GM10266 (cell line): ENCODE data around the gene GABPA.
"Not testable (repeated sequence)": the region's sequence is repeated elsewhere in the genome, so short reads cannot be mapped to it uniquely, and the experiment has no call there.

Experiments used
- DNase-seq: peaks from one replicate; pipeline ENCODE4 v3.0.0; 2012; ENCODE audit errors: extremely low spot score
- CTCF ChIP-seq: IDR thresholded peaks from 2 replicates; pipeline ENCODE4 v1.5.1; 2012; ENCODE audit warnings: mild to moderate bottlenecking, low read depth; ENCODE audit not compliant: control insufficient read depth, insufficient read depth; ENCODE audit errors: missing control alignments

The GABPA gene

DNA sequence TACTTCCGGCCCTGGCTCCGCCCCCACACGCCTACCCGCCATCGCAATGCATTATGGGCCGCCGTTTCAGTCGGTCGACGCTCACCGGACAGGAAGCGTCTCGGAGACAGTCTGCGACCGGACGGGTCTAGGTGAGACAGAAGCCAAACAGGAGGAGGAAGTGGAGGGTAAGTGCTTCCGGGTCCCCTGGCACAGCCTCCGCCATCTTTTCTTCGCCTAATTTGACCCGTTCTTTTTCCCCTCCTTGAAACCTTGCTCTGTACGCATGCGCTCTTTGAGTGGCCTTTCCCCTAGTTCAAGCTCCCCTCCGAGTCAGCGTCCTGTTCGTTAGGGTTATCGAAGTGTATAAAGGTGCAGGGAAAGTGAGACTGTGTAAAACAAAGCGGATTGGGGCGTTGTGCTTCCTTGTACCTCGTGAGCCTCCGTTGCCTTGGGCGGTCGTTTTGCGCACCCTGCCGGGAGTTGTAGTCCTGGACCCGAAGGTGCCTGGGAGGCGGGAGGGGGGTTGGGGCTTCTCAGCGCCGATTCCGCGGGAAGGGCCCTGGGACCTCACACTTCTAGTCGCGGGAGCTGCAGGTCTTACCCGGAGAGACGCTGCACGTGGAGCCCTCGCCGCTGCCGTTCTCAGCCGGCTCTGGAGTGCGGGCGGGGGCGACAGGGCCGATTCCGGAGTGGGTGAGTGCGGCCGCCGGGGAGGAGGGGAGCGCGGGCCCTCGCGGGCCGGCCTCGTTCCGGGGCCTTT is at the start of gene GABPA, which contains the start of gene ATP5PF:
GABPA (plus strand) TSS at position 69 of the 742 bp plus-strand sequence. CDS start 6,627 bp downstream, outside the sequence.
ATP5PF (minus strand) TSS at position 1 of the 742 bp plus-strand sequence. CDS start 5,110 bp downstream, outside the sequence.
- peak; percentile 93 for DNase-seq
- TF ChIP-seq CTCF, result no peak

DNA sequence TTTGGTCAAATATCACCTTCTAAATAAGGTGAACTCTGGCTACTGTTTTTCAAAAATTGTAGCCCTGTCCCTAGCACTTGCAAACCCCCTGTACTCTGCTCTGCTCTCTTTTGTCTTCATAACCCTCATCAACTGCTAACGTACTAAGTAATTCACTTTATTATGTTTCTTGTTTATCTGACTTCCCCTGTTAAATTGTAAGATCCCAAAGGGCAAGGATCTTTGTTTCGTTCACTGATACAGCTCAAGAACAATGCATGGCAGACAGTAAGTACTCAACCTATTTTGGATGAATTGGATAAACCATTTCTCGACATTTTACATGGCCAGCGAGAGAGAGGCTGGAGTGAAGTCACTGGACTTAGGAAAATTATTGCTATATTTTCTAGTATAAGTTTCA is 47.0 kb upstream of the GABPA start:
- no peak for DNase-seq
- no peak for TF ChIP-seq CTCF

GRCh38 chr21:25688275-25689155 is 46.3 kb upstream of the GABPA start:
- TF ChIP-seq CTCF, result no peak

GRCh38 chr21:25689226-25689625 is 45.5 kb upstream of the GABPA start:
- DNase-seq, result no peak
- TF ChIP-seq CTCF, result no peak

More at GRCh38 chr21:25688275-25689155, 46.3 kb upstream of the GABPA start:
- no peak for DNase-seq

GRCh38 chr21:25691976-25692375 is 42.8 kb upstream of the GABPA start:
- TF ChIP-seq CTCF, result no peak
- no peak for DNase-seq

- not testable (repeated sequence) for DNase-seq
Measured at GRCh38 chr21:25695461-25695860, 39.3 kb upstream of the GABPA start.

GRCh38 chr21:25700741-25701140 is 34.0 kb upstream of the GABPA start:
- DNase-seq, result no peak
- no peak for TF ChIP-seq CTCF
